ENCODE measurements around the gene TSKU.

The TSKU gene

GRCh38 chr11:76745561-76746207 is 37.5 kb upstream of the TSKU start:
- H2AFZ ChIP-seq (ENCODE audit: low read depth) = no peak overlapping the region
- no peaks in the 10 kb centered on the region for H3K27me3 ChIP-seq (ENCODE audit: insufficient read depth, low read depth)
- H3K36me3 ChIP-seq (ENCODE audit: insufficient read depth) = no peaks in the 10 kb centered on the region
- H3K27ac ChIP-seq = no peak overlapping the region
- H3K9ac ChIP-seq = no peak overlapping the region
- H4K20me1 ChIP-seq (ENCODE audit: insufficient read depth) = no peaks in the 10 kb centered on the region
- no peaks in the 10 kb centered on the region for H3K79me2 ChIP-seq (ENCODE audit: insufficient read depth, low read depth)
- no peak for TF ChIP-seq CTCF (conservative IDR thresholded peaks at IDR 0.05; ENCODE audit: low read depth, low read length)
- H3K4me2 ChIP-seq = no peak overlapping the region
- no peaks in the 10 kb centered on the region for H3K4me1 ChIP-seq (ENCODE audit: low read depth, poor library complexity, severe bottlenecking)
- H3K4me3 ChIP-seq (IDR thresholded peaks at IDR 0.05; ENCODE audit: insufficient read depth, low read depth, low read length) = no peak overlapping the region

GRCh38 chr11:76747153-76747914 is 35.8 kb upstream of the TSKU start:
- H2AFZ ChIP-seq (ENCODE audit: low read depth) = no peak overlapping the region
- TF ChIP-seq CTCF (conservative IDR thresholded peaks at IDR 0.05; ENCODE audit: low read depth, low read length) = no peak
- H3K4me2 ChIP-seq = no peak overlapping the region

GRCh38 chr11:76747915-76748860 is 35.0 kb upstream of the TSKU start:
- Histone ChIP-seq H3K9ac (no peak overlapping the region), H3K4me2 (no peak overlapping the region), H3K79me2 (ENCODE audit: insufficient read depth, low read depth) (no peaks in the 10 kb centered on the region), H2AFZ (ENCODE audit: low read depth) (no peak overlapping the region), H3K4me3 (IDR thresholded peaks at IDR 0.05; ENCODE audit: insufficient read depth, low read depth, low read length) (no peak overlapping the region), H3K27ac (no peak overlapping the region), H3K27me3 (ENCODE audit: insufficient read depth, low read depth) (no peaks in the 10 kb centered on the region), H3K4me1 (ENCODE audit: low read depth, poor library complexity, severe bottlenecking) (no peaks in the 10 kb centered on the region), H3K36me3 (ENCODE audit: insufficient read depth) (no peaks in the 10 kb centered on the region), H4K20me1 (ENCODE audit: insufficient read depth) (no peaks in the 10 kb centered on the region)
- TF ChIP-seq CTCF (conservative IDR thresholded peaks at IDR 0.05; ENCODE audit: low read depth, low read length) = no peak

More at GRCh38 chr11:76747153-76747914, 35.8 kb upstream of the TSKU start:
- H3K36me3 ChIP-seq (ENCODE audit: insufficient read depth) = no peaks in the 10 kb centered on the region
- no peaks in the 10 kb centered on the region for H3K79me2 ChIP-seq (ENCODE audit: insufficient read depth, low read depth)
- H3K4me3 ChIP-seq (IDR thresholded peaks at IDR 0.05; ENCODE audit: insufficient read depth, low read depth, low read length) = no peak overlapping the region
- H3K9ac ChIP-seq = no peak overlapping the region
- no peaks in the 10 kb centered on the region for H4K20me1 ChIP-seq (ENCODE audit: insufficient read depth)
- H3K27me3 ChIP-seq (ENCODE audit: insufficient read depth, low read depth) = no peaks in the 10 kb centered on the region
- no peak overlapping the region for H3K27ac ChIP-seq
- no peaks in the 10 kb centered on the region for H3K4me1 ChIP-seq (ENCODE audit: low read depth, poor library complexity, severe bottlenecking)

- TF ChIP-seq CTCF (conservative IDR thresholded peaks at IDR 0.05; ENCODE audit: low read depth, low read length) = no peak
- no peak overlapping the region for H3K4me2 ChIP-seq
- H3K79me2 ChIP-seq (ENCODE audit: insufficient read depth, low read depth) = no peaks in the 10 kb centered on the region
- H3K9ac ChIP-seq = no peak overlapping the region
- H3K4me3 ChIP-seq (IDR thresholded peaks at IDR 0.05; ENCODE audit: insufficient read depth, low read depth, low read length) = no peak overlapping the region
- H3K4me1 ChIP-seq (ENCODE audit: low read depth, poor library complexity, severe bottlenecking) = no peaks in the 10 kb centered on the region
- H4K20me1 ChIP-seq (ENCODE audit: insufficient read depth) = no peaks in the 10 kb centered on the region
- H3K36me3 ChIP-seq (ENCODE audit: insufficient read depth) = no peaks in the 10 kb centered on the region
- H2AFZ ChIP-seq (ENCODE audit: low read depth) = no peak overlapping the region
- H3K27ac ChIP-seq = no peak overlapping the region
- no peaks in the 10 kb centered on the region for H3K27me3 ChIP-seq (ENCODE audit: insufficient read depth, low read depth)
Measured at GRCh38 chr11:76748948-76749347, 34.2 kb upstream of the TSKU start.

Measured in KMS-11 (cell line).